Activated naive CD4-positive, alpha-beta T cell treated with anti-CD3 and anti-CD28 coated beads for 36 hours (primary cell): ENCODE results near the gene LRRC17. TPM values are rescaled to one million over a fixed set of nuclear protein-coding genes. Genes with fewer than 3 reads are reported as not detected.
"Not testable (repeated sequence)": the region's sequence is repeated elsewhere in the genome, so short reads cannot be mapped to it uniquely, and the experiment has no call there.

ENCODE experiments used
- CTCF ChIA-PET: fragments of 350-600 bp; sonication (Branson Sonifier 250); formaldehyde crosslinking; loops from one replicate; lab custom pipeline; 2021; ENCODE audit warnings: antibody characterized with exemption; lab: Charles Lee
- DNase-seq: peaks from one replicate; pipeline ENCODE4 v3.0.0-alpha.2; 2020
- H3K27ac Mint-ChIP-seq: one replicate; pipeline ENCODE4 v1.8.0; 2021; ENCODE audit warnings: mild to moderate bottlenecking, mixed read lengths
- H3K27me3 Mint-ChIP-seq: one replicate; pipeline ENCODE4 v1.8.0; 2021; ENCODE audit warnings: low read depth, mixed read lengths
- H3K36me3 Mint-ChIP-seq: one replicate; pipeline ENCODE4 v1.8.0; 2021; ENCODE audit warnings: low read depth, mixed read lengths
- H3K4me1 Mint-ChIP-seq: one replicate; pipeline ENCODE4 v1.8.0; 2021; ENCODE audit warnings: low read depth, mixed read lengths
- H3K4me3 Mint-ChIP-seq: one replicate; pipeline ENCODE4 v1.8.0; 2021; ENCODE audit warnings: mild to moderate bottlenecking, moderate library complexity, mixed read lengths
- H3K9me3 Mint-ChIP-seq: one replicate; pipeline ENCODE4 v1.8.0; 2021; ENCODE audit warnings: mixed read lengths
- intact Hi-C: fragments of 100-400 bp; cut with micrococcal nuclease; formaldehyde crosslinking; loops from one replicate; pipeline ENCODE4 v1.15.1; 2023
- total RNA-seq, 2 experiments: library from RNA; stranded (reverse); gene quantifications; one replicate each; pipeline ENCODE4 v1.2.3, GENCODE V29; 2021

LRRC17 gene
- total RNA-seq, 2 experiments from 2014 or later: not detected

- H3K36me3 Mint-ChIP-seq: no peaks in the 10 kb centered on the region
- intact Hi-C loops: no loop called here
Observed at GRCh38 chr7:102931757-102932156, 19.0 kb downstream of the LRRC17 start.

GRCh38 chr7:102933763-102934162 is 21.0 kb downstream of the LRRC17 start:
- Mint-ChIP-seq H3K36me3 (no peaks in the 10 kb centered on the region), H3K27ac (no peak overlapping the region), H3K9me3 (no peaks in the 10 kb centered on the region), H3K4me3 (no peak overlapping the region), H3K4me1 (no peaks in the 10 kb centered on the region), H3K27me3 (no peaks in the 10 kb centered on the region)
- CTCF ChIA-PET: no interaction called here
- no peak for DNase-seq
- intact Hi-C loops: no loop called here

More at GRCh38 chr7:102931757-102932156, 19.0 kb downstream of the LRRC17 start:
- H3K4me3 Mint-ChIP-seq: no peak overlapping the region
- H3K4me1 Mint-ChIP-seq: no peaks in the 10 kb centered on the region
- no peak for DNase-seq
- H3K27me3 Mint-ChIP-seq: no peaks in the 10 kb centered on the region
- H3K9me3 Mint-ChIP-seq: no peaks in the 10 kb centered on the region
- H3K27ac Mint-ChIP-seq: no peak overlapping the region
- CTCF ChIA-PET: no interaction called here

GRCh38 chr7:102934239-102934638 is 21.4 kb downstream of the LRRC17 start:
- no peak for DNase-seq
- H3K36me3 Mint-ChIP-seq: no peaks in the 10 kb centered on the region
- CTCF ChIA-PET: no interaction called here
- intact Hi-C loops: no loop called here
- H3K27me3 Mint-ChIP-seq: no peaks in the 10 kb centered on the region
- H3K9me3 Mint-ChIP-seq: no peaks in the 10 kb centered on the region
- H3K27ac Mint-ChIP-seq: no peak overlapping the region
- H3K4me1 Mint-ChIP-seq: no peaks in the 10 kb centered on the region
- H3K4me3 Mint-ChIP-seq: no peak overlapping the region

GRCh38 chr7:102934701-102935100 is 21.9 kb downstream of the LRRC17 start:
- no peaks in the 10 kb centered on the region for H3K27me3 Mint-ChIP-seq
- CTCF ChIA-PET: no interaction called here
- no peak overlapping the region for H3K27ac Mint-ChIP-seq
- H3K36me3 Mint-ChIP-seq: no peaks in the 10 kb centered on the region
- H3K4me3 Mint-ChIP-seq: no peak overlapping the region
- intact Hi-C loops: no loop called here
- no peaks in the 10 kb centered on the region for H3K9me3 Mint-ChIP-seq
- DNase-seq: no peak
- H3K4me1 Mint-ChIP-seq: no peaks in the 10 kb centered on the region

GRCh38 chr7:102935450-102936115 is 22.8 kb downstream of the LRRC17 start:
- Mint-ChIP-seq H3K4me1 (no peaks in the 10 kb centered on the region), H3K9me3 (no peaks in the 10 kb centered on the region), H3K4me3 (no peak overlapping the region), H3K27me3 (no peaks in the 10 kb centered on the region), H3K36me3 (no peaks in the 10 kb centered on the region), H3K27ac (no peak overlapping the region)
- no peak for DNase-seq
- intact Hi-C loops: no loop called here
- CTCF ChIA-PET: no interaction called here

- intact Hi-C loops: no loop called here
- CTCF ChIA-PET: no interaction called here
- no peak for DNase-seq
- Mint-ChIP-seq H3K36me3 (no peaks in the 10 kb centered on the region), H3K27ac (no peak overlapping the region), H3K27me3 (no peaks in the 10 kb centered on the region), H3K9me3 (no peaks in the 10 kb centered on the region), H3K4me1 (no peaks in the 10 kb centered on the region), H3K4me3 (no peak overlapping the region)
Observed at GRCh38 chr7:102938679-102939078, 25.9 kb downstream of the LRRC17 start.

GRCh38 chr7:102942181-102942866 is 29.5 kb downstream of the LRRC17 start:
- CTCF ChIA-PET: no interaction called here
- H3K27me3 Mint-ChIP-seq: no peaks in the 10 kb centered on the region
- no peaks in the 10 kb centered on the region for H3K4me1 Mint-ChIP-seq
- DNase-seq: no peak
- H3K9me3 Mint-ChIP-seq: no peaks in the 10 kb centered on the region
- no peaks in the 10 kb centered on the region for H3K36me3 Mint-ChIP-seq
- H3K27ac Mint-ChIP-seq: no peak overlapping the region
- intact Hi-C loops: no loop called here
- no peak overlapping the region for H3K4me3 Mint-ChIP-seq

GRCh38 chr7:102942868-102943267 is 30.1 kb downstream of the LRRC17 start:
- CTCF ChIA-PET: no interaction called here
- Mint-ChIP-seq H3K4me1 (no peaks in the 10 kb centered on the region), H3K27me3 (no peaks in the 10 kb centered on the region), H3K9me3 (no peaks in the 10 kb centered on the region), H3K36me3 (no peaks in the 10 kb centered on the region), H3K27ac (no peak overlapping the region), H3K4me3 (no peak overlapping the region)
- no peak for DNase-seq
- intact Hi-C loops: no loop called here

GRCh38 chr7:102943423-102944169 is 30.8 kb downstream of the LRRC17 start:
- H3K27me3 Mint-ChIP-seq: no peaks in the 10 kb centered on the region
- H3K27ac Mint-ChIP-seq: no peak overlapping the region
- intact Hi-C loops: no loop called here
- no peak for DNase-seq
- H3K36me3 Mint-ChIP-seq: no peaks in the 10 kb centered on the region
- H3K9me3 Mint-ChIP-seq: no peaks in the 10 kb centered on the region
- CTCF ChIA-PET: no interaction called here
- H3K4me3 Mint-ChIP-seq: no peak overlapping the region
- H3K4me1 Mint-ChIP-seq: no peaks in the 10 kb centered on the region

GRCh38 chr7:102944241-102944640 is 31.4 kb downstream of the LRRC17 start:
- no peak overlapping the region for H3K27ac Mint-ChIP-seq
- H3K9me3 Mint-ChIP-seq: no peaks in the 10 kb centered on the region
- no peaks in the 10 kb centered on the region for H3K27me3 Mint-ChIP-seq
- no peaks in the 10 kb centered on the region for H3K36me3 Mint-ChIP-seq
- no peak overlapping the region for H3K4me3 Mint-ChIP-seq
- CTCF ChIA-PET: no interaction called here
- no peaks in the 10 kb centered on the region for H3K4me1 Mint-ChIP-seq
- intact Hi-C loops: no loop called here
- DNase-seq: no peak

- no peaks in the 10 kb centered on the region for H3K4me1 Mint-ChIP-seq
- DNase-seq: no peak
- no peaks in the 10 kb centered on the region for H3K27me3 Mint-ChIP-seq
- peaks cover 3% of the 10 kb centered on the region for H3K36me3 Mint-ChIP-seq
- no peak overlapping the region for H3K4me3 Mint-ChIP-seq
- no peak overlapping the region for H3K27ac Mint-ChIP-seq
- H3K9me3 Mint-ChIP-seq: peaks cover 24% of the 10 kb centered on the region
- intact Hi-C loops: no loop called here
- CTCF ChIA-PET: no interaction called here
Observed at GRCh38 chr7:102951839-102952238, 39.0 kb downstream of the LRRC17 start.

- intact Hi-C loops: no loop called here
- Mint-ChIP-seq H3K27ac (no peak overlapping the region), H3K36me3 (peaks cover 3% of the 10 kb centered on the region), H3K4me1 (no peaks in the 10 kb centered on the region), H3K27me3 (no peaks in the 10 kb centered on the region), H3K9me3 (peaks cover 29% of the 10 kb centered on the region), H3K4me3 (no peak overlapping the region)
- DNase-seq: no peak
- CTCF ChIA-PET: no interaction called here
Observed at GRCh38 chr7:102953406-102953805, 40.6 kb downstream of the LRRC17 start.

GRCh38 chr7:102954359-102954758 is 41.6 kb downstream of the LRRC17 start:
- H3K36me3 Mint-ChIP-seq, intact Hi-C loops, H3K27ac Mint-ChIP-seq, CTCF ChIA-PET, H3K4me3 Mint-ChIP-seq, H3K4me1 Mint-ChIP-seq, H3K27me3 Mint-ChIP-seq, DNase-seq: not testable (repeated sequence)
- H3K9me3 Mint-ChIP-seq: peaks cover 29% of the 10 kb centered on the region
